ENCODE results near the gene CREB3L1. TPM values are rescaled to one million over a fixed set of nuclear protein-coding genes. Genes with fewer than 3 reads are reported as not detected.

The CREB3L1 gene, protein sequence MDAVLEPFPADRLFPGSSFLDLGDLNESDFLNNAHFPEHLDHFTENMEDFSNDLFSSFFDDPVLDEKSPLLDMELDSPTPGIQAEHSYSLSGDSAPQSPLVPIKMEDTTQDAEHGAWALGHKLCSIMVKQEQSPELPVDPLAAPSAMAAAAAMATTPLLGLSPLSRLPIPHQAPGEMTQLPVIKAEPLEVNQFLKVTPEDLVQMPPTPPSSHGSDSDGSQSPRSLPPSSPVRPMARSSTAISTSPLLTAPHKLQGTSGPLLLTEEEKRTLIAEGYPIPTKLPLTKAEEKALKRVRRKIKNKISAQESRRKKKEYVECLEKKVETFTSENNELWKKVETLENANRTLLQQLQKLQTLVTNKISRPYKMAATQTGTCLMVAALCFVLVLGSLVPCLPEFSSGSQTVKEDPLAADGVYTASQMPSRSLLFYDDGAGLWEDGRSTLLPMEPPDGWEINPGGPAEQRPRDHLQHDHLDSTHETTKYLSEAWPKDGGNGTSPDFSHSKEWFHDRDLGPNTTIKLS
- total RNA-seq (2022; extraction: Qiagen RNA extraction; ENCODE audit: low read depth) = 4.1 to 6.6 TPM (median 5.1 TPM) in 5 replicates

DNA sequence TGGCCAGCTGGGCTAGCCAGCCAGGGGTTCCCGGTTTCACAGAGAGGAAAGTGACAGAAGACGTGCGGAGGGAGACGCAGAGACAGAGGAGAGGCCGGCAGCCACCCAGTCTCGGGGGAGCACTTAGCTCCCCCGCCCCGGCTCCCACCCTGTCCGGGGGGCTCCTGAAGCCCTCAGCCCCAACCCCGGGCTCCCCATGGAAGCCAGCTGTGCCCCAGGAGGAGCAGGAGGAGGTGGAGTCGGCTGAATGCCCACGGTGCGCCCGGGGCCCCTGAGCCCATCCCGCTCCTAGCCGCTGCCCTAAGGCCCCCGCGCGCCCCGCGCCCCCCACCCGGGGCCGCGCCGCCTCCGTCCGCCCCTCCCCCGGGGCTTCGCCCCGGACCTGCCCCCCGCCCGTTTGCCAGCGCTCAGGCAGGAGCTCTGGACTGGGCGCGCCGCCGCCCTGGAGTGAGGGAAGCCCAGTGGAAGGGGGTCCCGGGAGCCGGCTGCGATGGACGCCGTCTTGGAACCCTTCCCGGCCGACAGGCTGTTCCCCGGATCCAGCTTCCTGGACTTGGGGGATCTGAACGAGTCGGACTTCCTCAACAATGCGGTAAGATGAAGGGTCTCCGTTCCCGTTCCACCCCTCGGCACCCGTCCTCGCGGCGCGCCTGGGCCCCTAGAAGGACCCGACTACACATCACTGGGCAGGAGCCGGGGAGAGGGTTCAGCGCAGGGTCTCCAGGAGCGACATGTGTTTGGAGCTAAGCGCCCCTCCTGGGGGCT lies at the start of gene CREB3L1:
Gene CREB3L1 (plus strand): TSS at position 41 of the 765 bp plus-strand sequence. CDS start 450 bp downstream, at position 491.

DNA sequence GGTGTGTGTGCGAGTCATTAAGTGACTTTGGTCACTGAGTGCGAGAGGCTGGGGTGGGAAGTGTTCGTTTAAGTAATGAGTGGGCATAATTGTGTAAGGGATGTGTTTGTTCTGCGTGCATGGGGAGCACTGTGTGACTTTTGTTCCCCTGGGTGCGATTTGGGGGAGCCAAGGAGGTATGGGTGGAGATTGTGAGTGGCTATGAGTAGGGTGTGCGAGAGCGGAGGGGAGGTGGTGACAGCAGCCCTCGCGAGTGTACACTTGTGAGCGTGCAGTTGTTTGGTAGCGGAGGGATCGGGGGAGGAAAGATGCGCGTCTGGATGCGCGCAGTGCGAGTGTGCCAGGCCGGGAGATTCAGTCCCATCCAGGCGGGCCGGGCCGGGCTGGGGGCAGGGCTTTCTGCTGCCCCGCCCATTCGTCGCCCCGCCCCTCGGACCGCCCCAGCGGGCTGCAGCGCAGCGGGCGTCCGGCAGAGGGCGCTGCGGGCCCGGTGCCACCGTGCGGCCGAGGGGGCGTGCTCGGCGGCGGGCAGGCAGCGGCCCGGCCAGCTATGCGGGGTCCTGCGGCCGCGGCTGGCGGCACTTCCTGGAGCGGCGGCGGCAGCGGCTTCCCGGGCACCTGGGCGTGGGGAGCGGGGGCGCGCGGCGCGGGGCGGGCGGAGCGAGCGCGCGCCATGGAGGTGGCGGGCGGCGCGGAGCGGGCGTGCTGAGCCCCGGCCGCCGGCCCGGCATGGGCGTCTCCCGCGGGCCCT lies 69.6 kb downstream of the CREB3L1 start, which contains the start of gene DGKZ:
Gene DGKZ (plus strand): TSS at position 578 of the 751 bp plus-strand sequence. CDS start 197 bp downstream, outside the sequence.

Other genes starting within 250 kb of the CREB3L1 start
- gene PHF21A, start 156.2 kb upstream of the CREB3L1 start, total RNA-seq (2022; extraction: Qiagen RNA extraction; ENCODE audit: low read depth) = 10.7 to 16.0 TPM (median 12.7 TPM) in 5 replicates
- gene DGKZ, start 69.8 kb downstream of the CREB3L1 start, total RNA-seq (2022; extraction: Qiagen RNA extraction; ENCODE audit: low read depth) = 32.3 to 55.1 TPM (median 50.6 TPM) in 5 replicates
- 14.8 to 20.3 TPM (median 18.2 TPM) in 5 replicates for gene MDK, start 104.0 kb downstream of the CREB3L1 start, total RNA-seq (2022; extraction: Qiagen RNA extraction; ENCODE audit: low read depth)
- gene CHRM4, start 114.1 kb downstream of the CREB3L1 start, total RNA-seq (2022; extraction: Qiagen RNA extraction; ENCODE audit: low read depth) = 0.33 to 1.3 TPM (median 0.48 TPM) in 5 replicates